Measurements from ENCODE around the gene C1orf35. TPM values are rescaled to one million over a fixed set of nuclear protein-coding genes. Genes with fewer than 3 reads are reported as not detected.

C1orf35 gene
- total RNA-seq, 2 donors from 2014 or later, result 18.3 TPM

DNA sequence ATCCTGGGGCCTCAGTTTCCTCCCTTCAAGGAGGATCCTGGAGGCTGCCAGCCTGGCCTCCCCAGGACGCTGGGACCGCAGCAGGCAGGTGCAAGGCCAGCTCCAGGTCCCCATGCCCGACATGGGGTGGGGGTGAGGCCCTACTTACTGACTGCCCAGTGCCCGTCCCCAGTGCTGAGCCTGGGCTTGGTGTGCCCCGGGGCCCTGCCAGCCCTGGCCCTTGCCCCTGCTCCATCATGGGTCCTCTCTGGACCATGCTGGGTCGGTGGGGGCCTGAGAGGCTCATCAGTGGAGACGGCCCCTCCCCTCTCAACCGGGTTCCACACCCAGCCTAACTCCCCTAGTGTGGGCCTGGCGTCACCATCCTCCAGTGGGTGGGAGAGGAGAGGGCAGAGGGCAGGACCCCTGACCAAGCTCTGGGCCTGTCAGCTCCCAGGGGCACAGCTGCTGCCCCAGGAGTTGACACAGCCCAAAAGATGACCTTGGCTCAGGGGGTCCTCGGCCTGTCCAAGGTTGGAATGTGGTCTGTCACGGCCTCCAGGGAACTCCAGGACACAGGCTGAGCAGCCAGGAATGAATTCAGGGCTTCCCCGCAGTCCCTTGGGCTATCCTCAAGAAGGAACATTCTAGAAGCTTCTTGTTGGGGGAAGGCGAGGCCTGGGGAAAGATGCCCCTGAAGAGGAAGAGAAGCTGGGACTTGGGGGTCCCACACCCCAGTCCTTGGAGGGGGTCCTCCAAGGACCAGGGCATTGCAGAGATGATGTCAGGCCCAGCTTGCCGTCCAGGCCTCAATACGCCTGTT, 38.2 kb downstream of the C1orf35 start:
- Mint-ChIP-seq H3K36me3 (ENCODE audit: low read depth) (no peaks in the 10 kb centered on the region), H3K9me3 (no peaks in the 10 kb centered on the region), H3K4me1 (peaks cover 5% of the 10 kb centered on the region), H3K4me3 (no peak overlapping the region), H3K27me3 (peaks cover 9% of the 10 kb centered on the region), H3K27ac (no peak overlapping the region)
- ATAC-seq (replicated peaks), result no peak

DNA sequence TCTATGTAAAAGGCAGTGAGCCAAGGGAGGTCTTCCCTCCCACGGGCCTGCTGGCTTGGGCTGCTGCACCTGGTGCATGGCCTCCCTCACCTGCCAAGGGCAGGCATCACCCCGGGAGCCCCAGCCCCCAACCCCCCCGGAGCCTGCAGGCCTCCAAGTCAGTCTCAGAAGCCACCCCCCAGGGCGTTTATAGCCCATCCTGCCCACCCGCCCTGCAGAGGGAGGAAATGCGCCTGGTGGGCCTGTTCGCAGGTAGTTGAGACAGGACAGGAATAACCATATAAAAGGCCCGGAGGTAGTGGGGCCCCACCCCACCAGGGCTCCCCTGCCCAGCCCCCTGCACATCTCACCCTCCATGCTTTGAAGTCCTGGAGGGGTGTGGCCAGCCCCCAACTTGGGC, 38.8 kb downstream of the C1orf35 start:
- peaks cover 5% of the 10 kb centered on the region for H3K4me1 Mint-ChIP-seq
- ATAC-seq (replicated peaks), result no peak
- peaks cover 9% of the 10 kb centered on the region for H3K27me3 Mint-ChIP-seq
- no peaks in the 10 kb centered on the region for H3K9me3 Mint-ChIP-seq
- H3K27ac Mint-ChIP-seq, result no peak overlapping the region
- no peak overlapping the region for H3K4me3 Mint-ChIP-seq
- H3K36me3 Mint-ChIP-seq (ENCODE audit: low read depth), result no peaks in the 10 kb centered on the region

DNA sequence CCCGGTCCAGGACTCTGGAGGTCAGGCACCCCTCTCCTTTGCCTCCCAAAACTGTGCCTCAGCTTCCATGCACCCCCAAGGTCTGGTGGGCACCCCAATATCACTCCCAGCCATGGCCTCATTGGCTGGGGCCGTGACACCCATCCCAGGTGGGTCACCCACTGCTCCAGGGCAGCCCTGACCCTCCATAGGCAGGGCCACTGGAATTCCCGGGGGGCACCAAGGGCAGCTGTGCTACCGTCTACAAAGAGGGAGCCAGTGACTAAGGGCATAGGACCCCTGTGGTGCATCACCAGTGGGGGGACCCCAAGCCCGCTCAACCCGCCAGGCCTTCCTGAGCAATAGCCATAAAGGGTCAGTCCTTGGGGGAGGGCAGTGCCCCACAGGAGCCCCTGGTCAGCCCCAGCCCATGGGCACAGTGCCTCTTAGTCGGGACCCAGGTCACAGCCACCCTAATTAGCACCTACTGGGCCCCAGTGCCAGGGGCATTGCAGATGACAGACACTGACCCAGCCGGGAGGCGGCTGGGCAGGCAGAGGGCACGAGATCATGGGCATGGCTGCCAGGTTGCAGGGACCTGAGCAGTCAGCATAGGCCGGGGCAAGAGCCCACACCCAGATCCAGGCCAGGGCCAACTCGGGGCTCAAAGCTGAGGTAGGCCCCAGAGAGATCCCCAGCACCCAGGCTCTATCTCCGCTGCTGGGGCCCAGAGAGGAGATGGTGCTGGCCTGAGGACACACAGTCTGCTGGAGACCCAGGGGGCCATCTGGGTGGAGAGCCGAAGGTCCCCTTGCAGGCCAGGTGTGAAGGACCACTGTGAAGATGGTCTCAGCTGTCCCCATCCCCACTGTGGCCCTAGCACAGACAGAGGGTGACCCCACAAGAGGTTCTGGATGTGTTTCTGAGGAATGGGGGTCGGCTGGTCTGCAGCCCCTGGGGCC, 39.6 kb downstream of the C1orf35 start:
- Mint-ChIP-seq H3K27ac (no peak overlapping the region), H3K4me3 (no peak overlapping the region), H3K36me3 (ENCODE audit: low read depth) (no peaks in the 10 kb centered on the region), H3K9me3 (no peaks in the 10 kb centered on the region), H3K4me1 (peaks cover 5% of the 10 kb centered on the region), H3K27me3 (peaks cover 9% of the 10 kb centered on the region)
- ATAC-seq (replicated peaks), result no peak

DNA sequence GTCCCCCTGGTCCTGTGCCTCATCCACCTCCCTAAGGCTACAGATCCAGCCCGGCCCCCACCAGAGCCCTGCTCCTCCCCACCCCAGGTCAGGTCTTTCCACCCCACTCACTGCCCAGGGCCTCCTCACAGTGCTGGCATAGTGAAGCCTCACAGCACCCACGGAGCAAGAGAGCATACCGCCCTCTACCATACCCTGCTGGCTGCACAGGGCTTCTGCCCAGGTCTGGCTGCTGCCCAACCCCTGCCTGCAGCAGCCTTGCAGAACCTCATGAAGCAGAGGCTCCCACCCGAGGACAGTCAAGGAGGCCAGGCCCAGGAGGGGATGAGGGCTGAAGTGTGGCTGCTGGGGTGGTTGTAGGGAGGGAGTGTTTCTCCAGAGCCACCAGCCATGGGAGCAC, 40.3 kb downstream of the C1orf35 start:
- Mint-ChIP-seq H3K4me1 (peaks cover 10% of the 10 kb centered on the region), H3K4me3 (no peak overlapping the region), H3K36me3 (ENCODE audit: low read depth) (no peaks in the 10 kb centered on the region), H3K9me3 (no peaks in the 10 kb centered on the region), H3K27me3 (peaks cover 14% of the 10 kb centered on the region), H3K27ac (no peak overlapping the region)
- ATAC-seq (replicated peaks), result no peak

DNA sequence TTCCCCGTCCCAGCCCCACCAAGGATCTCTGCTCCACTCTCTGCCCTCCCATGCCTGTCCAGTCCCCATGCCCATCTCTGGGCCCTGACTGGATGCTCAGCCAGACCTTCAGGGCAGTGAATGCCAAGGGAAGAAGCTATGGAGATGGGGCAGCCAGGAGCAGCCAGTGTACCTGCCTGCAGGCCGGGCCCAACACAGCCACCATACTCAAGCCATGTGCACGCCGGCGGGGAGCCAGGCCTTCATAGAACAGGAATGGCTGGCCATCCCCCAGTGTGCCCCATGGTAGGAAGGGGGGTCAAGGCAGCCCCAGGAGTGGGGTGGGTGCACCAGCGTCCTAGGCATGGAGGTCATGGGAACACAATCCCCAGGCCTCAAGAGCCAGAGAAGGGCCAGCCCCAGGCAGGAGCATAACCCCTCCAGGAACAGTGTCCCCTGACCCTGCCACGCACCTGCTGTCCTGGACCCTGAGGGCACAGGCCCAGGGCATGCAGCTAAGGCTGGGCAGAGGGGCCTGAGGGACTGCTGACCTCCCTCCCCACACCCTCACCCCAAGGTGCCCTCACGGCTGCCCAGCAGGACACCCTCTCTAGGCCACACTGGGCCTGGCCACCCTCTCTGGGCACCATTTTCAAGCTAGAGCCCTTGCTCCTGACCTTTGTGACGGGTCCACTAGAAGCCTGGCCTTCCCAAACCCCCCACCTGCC, 40.9 kb downstream of the C1orf35 start:
- Mint-ChIP-seq H3K4me3 (no peak overlapping the region), H3K27ac (no peak overlapping the region), H3K27me3 (peaks cover 14% of the 10 kb centered on the region), H3K4me1 (peaks cover 10% of the 10 kb centered on the region), H3K9me3 (no peaks in the 10 kb centered on the region), H3K36me3 (ENCODE audit: low read depth) (no peaks in the 10 kb centered on the region)
- no peak for ATAC-seq (replicated peaks)

DNA sequence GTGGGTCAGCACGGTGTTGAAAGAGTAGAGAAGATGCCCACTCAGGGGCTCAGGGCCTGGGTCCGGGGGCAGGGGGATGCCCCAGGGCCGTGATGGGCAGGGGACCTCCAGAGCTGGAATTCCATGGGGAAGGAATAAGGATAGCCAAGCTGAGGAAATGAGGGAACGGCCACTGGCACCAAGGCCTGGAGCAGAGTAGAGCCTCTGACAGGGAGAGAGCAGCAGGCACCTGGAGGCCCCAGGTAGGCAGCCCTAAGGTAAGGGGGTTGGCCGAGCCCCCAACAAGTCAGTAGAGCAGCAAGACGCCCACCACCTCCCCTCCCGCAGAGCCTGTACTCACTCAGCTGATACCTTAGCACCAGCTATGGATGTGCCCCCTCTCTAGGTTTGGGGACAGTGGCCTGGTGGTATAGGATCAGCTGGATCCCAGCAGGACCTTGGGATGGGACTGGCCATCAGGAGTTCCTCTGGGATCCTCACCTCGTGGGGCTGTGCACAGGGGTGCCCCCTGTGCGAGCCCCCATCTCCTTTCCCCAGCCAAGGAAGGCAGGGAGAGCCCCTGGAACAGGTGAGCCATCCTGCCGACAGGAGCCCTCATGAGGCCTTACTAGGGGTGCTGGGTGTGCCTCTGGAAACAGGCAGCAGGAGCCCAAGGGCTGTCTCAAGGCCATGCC, 41.6 kb downstream of the C1orf35 start:
- Mint-ChIP-seq H3K27me3 (peaks cover 11% of the 10 kb centered on the region), H3K27ac (no peak overlapping the region), H3K36me3 (ENCODE audit: low read depth) (no peaks in the 10 kb centered on the region), H3K4me1 (peaks cover 10% of the 10 kb centered on the region), H3K4me3 (peak overlapping the region; percentile 70), H3K9me3 (no peaks in the 10 kb centered on the region)
- no peak for ATAC-seq (replicated peaks)

DNA sequence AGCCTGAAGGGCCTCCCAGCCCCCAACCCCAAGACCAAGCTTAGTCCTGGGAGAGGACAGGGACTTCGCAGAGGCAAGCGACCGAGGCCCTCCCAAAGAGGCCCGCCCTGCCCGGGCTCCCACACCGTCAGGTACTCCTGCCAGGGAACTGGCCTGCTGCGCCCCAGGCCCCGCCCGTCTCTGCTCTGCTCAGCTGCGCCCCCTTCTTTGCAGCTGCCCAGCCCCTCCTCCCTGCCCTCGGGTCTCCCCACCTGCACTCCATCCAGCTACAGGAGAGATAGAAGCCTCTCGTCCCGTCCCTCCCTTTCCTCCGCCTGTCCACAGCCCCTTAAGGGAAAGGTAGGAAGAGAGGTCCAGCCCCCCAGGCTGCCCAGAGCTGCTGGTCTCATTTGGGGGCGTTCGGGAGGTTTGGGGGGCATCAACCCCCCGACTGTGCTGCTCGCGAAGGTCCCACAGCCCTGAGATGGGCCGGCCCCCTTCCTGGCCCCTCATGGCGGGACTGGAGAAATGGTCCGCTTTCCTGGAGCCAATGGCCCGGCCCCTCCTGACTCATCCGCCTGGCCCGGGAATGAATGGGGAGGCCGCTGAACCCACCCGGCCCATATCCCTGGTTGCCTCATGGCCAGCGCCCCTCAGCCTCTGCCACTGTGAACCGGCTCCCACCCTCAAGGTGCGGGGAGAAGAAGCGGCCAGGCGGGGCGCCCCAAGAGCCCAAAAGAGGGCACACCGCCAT, 42.5 kb downstream of the C1orf35 start:
- no peak overlapping the region for H3K27ac Mint-ChIP-seq
- H3K4me3 Mint-ChIP-seq, result peak overlapping the region; percentile 70
- no peak for ATAC-seq (replicated peaks)
- no peaks in the 10 kb centered on the region for H3K9me3 Mint-ChIP-seq
- H3K36me3 Mint-ChIP-seq (ENCODE audit: low read depth), result no peaks in the 10 kb centered on the region
- peaks cover 10% of the 10 kb centered on the region for H3K4me1 Mint-ChIP-seq
- peaks cover 11% of the 10 kb centered on the region for H3K27me3 Mint-ChIP-seq

DNA sequence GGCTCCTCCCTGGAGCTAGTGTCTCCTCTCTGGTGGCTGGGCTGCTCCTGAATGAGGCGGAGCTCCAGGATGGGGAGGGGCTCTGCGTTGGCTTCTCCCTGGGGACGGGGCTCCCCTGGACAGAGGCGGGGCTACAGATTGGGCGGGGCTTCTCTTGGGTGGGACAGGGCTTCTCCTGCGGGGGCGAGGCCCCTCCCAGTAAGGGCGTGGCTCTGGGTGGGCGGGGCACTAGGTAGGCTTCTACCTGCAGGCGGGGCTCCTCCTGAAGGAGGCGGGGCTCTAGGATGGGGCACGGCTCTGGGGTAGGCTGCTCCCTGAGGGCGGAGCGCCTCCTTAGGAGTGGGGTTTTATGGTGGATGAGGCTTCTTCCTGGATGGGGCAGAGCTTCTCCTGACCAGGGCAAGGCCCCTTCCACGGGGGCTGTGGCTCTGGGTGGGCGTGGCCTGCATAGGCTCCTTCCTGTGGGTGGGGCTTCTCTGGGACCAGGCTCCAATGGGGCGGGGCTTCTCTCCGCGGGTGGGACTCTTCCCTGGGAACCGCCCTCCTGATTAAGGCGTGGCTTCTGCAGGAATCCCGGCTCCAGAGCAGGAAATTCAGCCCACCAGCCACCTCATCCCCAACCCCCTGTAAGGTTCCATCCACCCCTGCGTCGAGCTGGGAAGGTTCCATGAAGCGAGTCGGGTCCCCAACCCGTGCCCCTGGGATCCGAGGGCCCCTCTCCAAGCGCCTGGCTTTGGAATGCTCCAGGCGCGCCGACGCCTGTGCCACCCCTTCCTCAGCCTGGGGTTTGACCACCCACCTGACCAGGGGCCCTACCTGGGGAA, 43.3 kb downstream of the C1orf35 start:
- peak; percentile 86 for ATAC-seq (replicated peaks)
- Mint-ChIP-seq H3K4me1 (peaks cover 10% of the 10 kb centered on the region), H3K4me3 (peak overlapping the region; percentile 70), H3K9me3 (no peaks in the 10 kb centered on the region), H3K27ac (no peak overlapping the region), H3K27me3 (peaks cover 11% of the 10 kb centered on the region), H3K36me3 (ENCODE audit: low read depth) (no peaks in the 10 kb centered on the region)

DNA sequence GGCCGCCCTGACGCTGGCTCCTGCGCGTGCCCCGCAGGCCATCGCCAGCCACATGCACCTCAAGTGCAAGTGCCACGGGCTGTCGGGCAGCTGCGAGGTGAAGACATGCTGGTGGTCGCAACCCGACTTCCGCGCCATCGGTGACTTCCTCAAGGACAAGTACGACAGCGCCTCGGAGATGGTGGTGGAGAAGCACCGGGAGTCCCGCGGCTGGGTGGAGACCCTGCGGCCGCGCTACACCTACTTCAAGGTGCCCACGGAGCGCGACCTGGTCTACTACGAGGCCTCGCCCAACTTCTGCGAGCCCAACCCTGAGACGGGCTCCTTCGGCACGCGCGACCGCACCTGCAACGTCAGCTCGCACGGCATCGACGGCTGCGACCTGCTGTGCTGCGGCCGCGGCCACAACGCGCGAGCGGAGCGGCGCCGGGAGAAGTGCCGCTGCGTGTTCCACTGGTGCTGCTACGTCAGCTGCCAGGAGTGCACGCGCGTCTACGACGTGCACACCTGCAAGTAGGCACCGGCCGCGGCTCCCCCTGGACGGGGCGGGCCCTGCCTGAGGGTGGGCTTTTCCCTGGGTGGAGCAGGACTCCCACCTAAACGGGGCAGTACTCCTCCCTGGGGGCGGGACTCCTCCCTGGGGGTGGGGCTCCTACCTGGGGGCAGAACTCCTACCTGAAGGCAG, 44.0 kb downstream of the C1orf35 start:
- ATAC-seq (replicated peaks), result peak; percentile 72
- H3K4me3 Mint-ChIP-seq, result peak overlapping the region; percentile 70
- H3K4me1 Mint-ChIP-seq, result peaks cover 10% of the 10 kb centered on the region
- H3K27me3 Mint-ChIP-seq, result peaks cover 11% of the 10 kb centered on the region
- H3K9me3 Mint-ChIP-seq, result no peaks in the 10 kb centered on the region
- H3K27ac Mint-ChIP-seq, result no peak overlapping the region
- no peaks in the 10 kb centered on the region for H3K36me3 Mint-ChIP-seq (ENCODE audit: low read depth)

DNA sequence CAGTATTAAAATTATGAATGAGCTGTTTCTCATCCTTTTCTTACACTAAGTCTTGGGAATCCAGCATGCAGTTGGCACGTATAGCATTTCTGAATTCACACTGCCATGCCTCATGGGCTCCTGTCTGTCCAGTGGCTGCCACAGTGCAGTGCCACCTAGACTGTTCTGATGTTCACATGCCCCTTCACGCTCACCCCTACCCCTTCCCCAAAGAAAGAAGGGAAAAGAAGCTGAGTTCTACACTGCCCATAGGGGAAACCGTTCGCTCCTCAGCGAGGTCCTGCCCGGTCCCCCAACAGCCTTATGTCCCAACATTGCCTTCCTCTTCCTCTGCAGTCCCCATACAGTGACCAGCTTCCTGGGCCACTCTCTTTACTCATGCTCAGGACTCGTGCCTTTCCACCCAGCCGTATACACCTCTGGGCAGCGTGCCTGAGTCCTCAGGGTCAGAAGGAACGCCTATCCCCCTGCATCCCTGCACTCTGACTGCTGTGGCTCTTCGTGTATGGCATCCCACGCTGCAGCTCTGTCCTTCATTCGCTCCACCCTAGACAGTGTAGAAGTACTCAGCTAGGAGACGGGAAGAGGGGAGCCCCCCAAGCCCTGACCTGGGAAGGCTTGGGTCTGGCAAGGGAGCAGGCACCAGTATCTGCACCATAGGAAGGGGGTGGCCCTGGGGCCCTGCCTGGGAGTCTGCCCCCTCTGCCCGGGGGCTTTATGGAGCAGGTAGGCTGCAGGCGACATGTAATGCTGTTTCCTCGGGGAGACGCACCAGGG, 44.8 kb downstream of the C1orf35 start:
- Mint-ChIP-seq H3K27me3 (peaks cover 15% of the 10 kb centered on the region), H3K9me3 (no peaks in the 10 kb centered on the region), H3K4me1 (peaks cover 10% of the 10 kb centered on the region), H3K4me3 (peak overlapping the region; percentile 70), H3K27ac (no peak overlapping the region), H3K36me3 (ENCODE audit: low read depth) (no peaks in the 10 kb centered on the region)
- ATAC-seq (replicated peaks), result no peak

Data from activated T-helper 17 cell treated with anti-CD3 and anti-CD28 coated beads, Interleukin-2, amount 50 U/mL, for 72 hours (primary cell).